ENCODE data around the gene BMP10.

- TF ChIP-seq POLR2A (IDR thresholded peaks at IDR 0.05; ENCODE audit: extremely low read depth, insufficient read length) (no peak), CTCF (IDR thresholded peaks at IDR 0.05; ENCODE audit: low read depth, low read length) (no peak)
These were observed 15.6 kb downstream of the BMP10 start for GRCh38 chr2:68855550-68855949.

Measured in NB4 (cell line).